GM10266 (cell line): Measurements from ENCODE around the gene SLC26A5.

Experiments used
- DNase-seq: peaks from one replicate; pipeline ENCODE4 v3.0.0; 2012; ENCODE audit errors: extremely low spot score
- CTCF ChIP-seq: IDR thresholded peaks from 2 replicates; pipeline ENCODE4 v1.5.1; 2012; ENCODE audit warnings: mild to moderate bottlenecking, low read depth; ENCODE audit not compliant: control insufficient read depth, insufficient read depth; ENCODE audit errors: missing control alignments

SLC26A5 gene

GRCh38 chr7:103387242-103387641 is 58.8 kb downstream of the SLC26A5 start:
- no peak for TF ChIP-seq CTCF
- no peak for DNase-seq

GRCh38 chr7:103382032-103382402 is 64.0 kb downstream of the SLC26A5 start:
- no peak for DNase-seq
- TF ChIP-seq CTCF, result no peak

- no peak for DNase-seq
Observed at GRCh38 chr7:103381280-103382031, 64.6 kb downstream of the SLC26A5 start.

GRCh38 chr7:103380395-103381191 is 65.4 kb downstream of the SLC26A5 start:
- no peak for DNase-seq
- no peak for TF ChIP-seq CTCF

More at GRCh38 chr7:103381280-103382031, 64.6 kb downstream of the SLC26A5 start:
- TF ChIP-seq CTCF, result no peak

- DNase-seq, result no peak
- TF ChIP-seq CTCF, result no peak
Observed at GRCh38 chr7:103379270-103379975, 66.6 kb downstream of the SLC26A5 start.

GRCh38 chr7:103373866-103374643 is 72.0 kb downstream of the SLC26A5 start:
- DNase-seq, result no peak

More at GRCh38 chr7:103373866-103374643, 72.0 kb downstream of the SLC26A5 start:
- TF ChIP-seq CTCF, result no peak
